OCI-LY7 (cell line): ENCODE measurements around the gene FBXL22. TPM values are rescaled to one million over a fixed set of nuclear protein-coding genes. Genes with fewer than 3 reads are reported as not detected.

Source experiments
- BruUV-seq: library from RNA; stranded (reverse); fragments of 400-500 nt; replicated peaks from 2 replicates; lab custom pipeline; 2021; lab: Mats Ljungman, UMichigan
- CTCF ChIA-PET: fragments of 300-600 bp; sonication (Branson Sonifier 250); formaldehyde crosslinking; loops from one replicate; lab custom pipeline; 2022; ENCODE audit warnings: antibody characterized with exemption; ENCODE audit not compliant: unreplicated experiment; lab: Charles Lee
- POLR2A ChIA-PET: fragments of 300-600 bp; sonication (Branson Sonifier 250); formaldehyde crosslinking; loops from one replicate; lab custom pipeline; 2022; ENCODE audit warnings: antibody characterized with exemption; lab: Charles Lee
- DNase-seq: peaks from one replicate; pipeline ENCODE4 v3.0.0-alpha.2; 2015; ENCODE audit warnings: low spot score
- H2AFZ ChIP-seq: fragments of 200-600 bp; sonication (generic), shearing (Covaris generic); 2 replicates; pipeline ENCODE4 v1.6.1; 2014; ENCODE audit warnings: mild to moderate bottlenecking, antibody characterized with exemption, low read length, moderate library complexity
- H3K27ac ChIP-seq: fragments of 200-600 bp; sonication (generic); 2 replicates; pipeline ENCODE4 v1.5.1; 2014; ENCODE audit warnings: mixed run types, low read depth, mild to moderate bottlenecking, moderate library complexity, low read length, inconsistent platforms; ENCODE audit not compliant: poor library complexity, severe bottlenecking
- H3K36me3 ChIP-seq: fragments of 200-600 bp; sonication (generic); 2 replicates; pipeline ENCODE4 v1.6.1; 2014; ENCODE audit warnings: mild to moderate bottlenecking, antibody characterized with exemption, low read length, moderate library complexity, mixed read lengths; ENCODE audit not compliant: insufficient read depth
- H3K4me1 ChIP-seq: fragments of 200-600 bp; sonication (generic); 2 replicates; pipeline ENCODE4 v1.5.1; 2014; ENCODE audit warnings: mild to moderate bottlenecking, low read length; ENCODE audit not compliant: insufficient read depth, poor library complexity, severe bottlenecking
- H3K4me2 ChIP-seq: fragments of 200-600 bp; sonication (generic); 2 replicates; pipeline ENCODE4 v1.6.1; 2014; ENCODE audit warnings: mild to moderate bottlenecking, low read length
- H3K4me3 ChIP-seq: fragments of 200-600 bp; sonication (generic); 2 replicates; pipeline ENCODE4 v1.5.1; 2014; ENCODE audit warnings: mild to moderate bottlenecking, low read depth, low read length; ENCODE audit not compliant: poor library complexity, severe bottlenecking
- H3K79me2 ChIP-seq: fragments of 200-600 bp; sonication (generic); 2 replicates; pipeline ENCODE4 v1.6.1; 2016; ENCODE audit warnings: low read depth, mild to moderate bottlenecking, low read length, moderate library complexity, mixed read lengths; ENCODE audit not compliant: insufficient read depth
- H3K9me2 ChIP-seq: fragments of 200-600 bp; sonication (generic); 2 replicates; pipeline ENCODE4 v1.6.1; 2016; ENCODE audit warnings: mild to moderate bottlenecking, low read length, mixed read lengths; ENCODE audit not compliant: insufficient read depth
- H3K9me3 ChIP-seq: fragments of 200-600 bp; sonication (generic); 2 replicates; pipeline ENCODE4 v1.6.1; 2014; ENCODE audit warnings: mild to moderate bottlenecking, mixed run types, low read length, mixed read lengths
- H4K20me1 ChIP-seq: fragments of 200-600 bp; sonication (generic); 2 replicates; pipeline ENCODE4 v1.6.1; 2014; ENCODE audit warnings: mild to moderate bottlenecking, antibody characterized with exemption, low read length, moderate library complexity, mixed read lengths; ENCODE audit not compliant: insufficient read depth
- EZH2phosphoT487 ChIP-seq: fragments of 200-600 bp; sonication (generic); IDR thresholded peaks from 2 replicates; pipeline ENCODE4 v1.6.1; 2018; ENCODE audit warnings: low read depth, borderline replicate concordance, mild to moderate bottlenecking, mixed run types, antibody characterized with exemption, low read length, moderate library complexity, mixed read lengths
- intact Hi-C: fragments of 100-400 bp; cut with micrococcal nuclease; formaldehyde crosslinking; loops from one replicate; pipeline ENCODE4 v1.10.0; 2022; ENCODE audit not compliant: unreplicated experiment
- total RNA-seq, 2 experiments: library from RNA; depleted of rRNA in 1 of 2; stranded (reverse); fragments of >200 nt in 1 of 2; shearing (Covaris generic) in 1 of 2; gene quantifications; 2 replicates each; pipeline ENCODE4 v1.2.3, GENCODE V29; 2014 to 2022
- TF ChIP-seq, protein P1 (sequence below): fragments of 200-600 bp; sonication (generic); conservative IDR thresholded peaks from 2 replicates; pipeline ENCODE4 v1.5.1; 2014; ENCODE audit warnings: mild to moderate bottlenecking, antibody characterized with exemption, low read length, moderate library complexity, mixed read lengths

The FBXL22 gene
- total RNA-seq, 2 experiments from 2014 or later = 0.19 TPM; not detected in 1

DNA sequence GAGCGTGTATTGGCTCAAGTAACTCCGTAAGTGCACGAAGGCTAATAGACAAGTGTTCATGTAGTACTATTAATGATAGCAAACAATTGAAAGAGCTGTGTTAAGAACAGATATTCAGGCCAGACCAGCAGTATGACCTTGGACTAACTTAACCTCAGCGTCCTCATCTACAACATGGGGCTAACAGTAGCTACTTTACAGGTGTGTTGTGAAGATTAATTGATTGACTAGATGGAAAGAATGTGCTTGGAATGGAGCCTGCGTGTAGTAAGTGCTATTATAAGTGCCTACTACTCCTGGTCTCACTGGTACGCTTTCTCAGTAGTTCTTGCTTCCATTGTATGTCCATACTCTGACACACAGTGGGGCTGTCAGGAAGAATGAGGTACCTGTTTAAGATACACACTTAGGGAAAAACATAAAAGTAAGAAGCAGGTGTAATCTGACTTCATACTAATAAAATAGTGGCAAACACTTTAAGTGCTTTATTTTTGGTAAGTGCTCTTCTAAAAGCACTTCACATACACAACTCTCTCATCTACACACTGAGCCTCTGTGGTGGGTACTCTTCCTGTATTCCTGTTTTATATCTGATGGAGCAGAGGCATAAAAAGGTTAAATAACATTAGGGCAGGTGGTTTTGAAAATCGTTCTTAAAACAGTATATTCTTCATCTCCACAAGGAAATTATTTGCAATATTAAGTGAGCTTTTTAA is 24.3 kb upstream of the FBXL22 start:
- POLR2A ChIA-PET = no interaction called here

DNA sequence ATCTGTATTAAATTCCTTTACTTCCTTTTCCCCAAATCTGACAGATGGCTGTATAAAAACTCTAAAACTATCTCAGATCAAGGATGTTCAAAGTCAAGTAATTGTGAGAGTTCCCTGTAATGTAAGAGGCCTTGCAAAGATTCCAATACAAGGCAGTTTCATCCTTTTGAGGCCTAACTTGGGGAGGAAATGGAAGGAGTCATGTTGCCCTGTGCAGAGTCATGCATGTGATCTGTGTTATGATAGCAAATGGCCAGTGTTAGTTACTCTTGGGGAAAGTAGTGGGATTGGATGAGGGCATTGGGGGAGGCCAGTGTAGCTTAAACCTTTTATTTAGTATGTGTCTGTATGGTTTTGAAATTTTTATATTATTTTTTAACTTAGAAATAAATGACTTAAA is 23.7 kb upstream of the FBXL22 start:
- Histone ChIP-seq H3K79me2 (no peaks in the 10 kb centered on the region), H4K20me1 (no peaks in the 10 kb centered on the region), H3K9me3 (no peaks in the 10 kb centered on the region), H3K4me2 (no peak overlapping the region), H2AFZ (no peak overlapping the region), H3K9me2 (no peaks in the 10 kb centered on the region), H3K27ac (no peak overlapping the region), H3K4me1 (no peaks in the 10 kb centered on the region), H3K4me3 (no peak overlapping the region), H3K36me3 (peaks cover 56% of the 10 kb centered on the region)
- ChIA-PET CTCF (no interaction called here), POLR2A (no interaction called here)
- no peak for DNase-seq
- intact Hi-C loops = no loop called here
- TF ChIP-seq EZH2phosphoT487 = no peak
- TF ChIP-seq, protein P1, sequence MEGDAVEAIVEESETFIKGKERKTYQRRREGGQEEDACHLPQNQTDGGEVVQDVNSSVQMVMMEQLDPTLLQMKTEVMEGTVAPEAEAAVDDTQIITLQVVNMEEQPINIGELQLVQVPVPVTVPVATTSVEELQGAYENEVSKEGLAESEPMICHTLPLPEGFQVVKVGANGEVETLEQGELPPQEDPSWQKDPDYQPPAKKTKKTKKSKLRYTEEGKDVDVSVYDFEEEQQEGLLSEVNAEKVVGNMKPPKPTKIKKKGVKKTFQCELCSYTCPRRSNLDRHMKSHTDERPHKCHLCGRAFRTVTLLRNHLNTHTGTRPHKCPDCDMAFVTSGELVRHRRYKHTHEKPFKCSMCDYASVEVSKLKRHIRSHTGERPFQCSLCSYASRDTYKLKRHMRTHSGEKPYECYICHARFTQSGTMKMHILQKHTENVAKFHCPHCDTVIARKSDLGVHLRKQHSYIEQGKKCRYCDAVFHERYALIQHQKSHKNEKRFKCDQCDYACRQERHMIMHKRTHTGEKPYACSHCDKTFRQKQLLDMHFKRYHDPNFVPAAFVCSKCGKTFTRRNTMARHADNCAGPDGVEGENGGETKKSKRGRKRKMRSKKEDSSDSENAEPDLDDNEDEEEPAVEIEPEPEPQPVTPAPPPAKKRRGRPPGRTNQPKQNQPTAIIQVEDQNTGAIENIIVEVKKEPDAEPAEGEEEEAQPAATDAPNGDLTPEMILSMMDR = no peak
- BruUV-seq = no TSS peak

More for the DNA sequence above, 24.3 kb upstream of the FBXL22 start:
- CTCF ChIA-PET = no interaction called here
- H2AFZ ChIP-seq = no peak overlapping the region
- H3K4me3 ChIP-seq = no peak overlapping the region
- H3K4me2 ChIP-seq = no peak overlapping the region
- intact Hi-C loops = no loop called here
- no peaks in the 10 kb centered on the region for H4K20me1 ChIP-seq
- no peak for DNase-seq
- H3K4me1 ChIP-seq = no peaks in the 10 kb centered on the region
- no peaks in the 10 kb centered on the region for H3K9me2 ChIP-seq
- no TSS peak for BruUV-seq
- peaks cover 56% of the 10 kb centered on the region for H3K36me3 ChIP-seq
- TF ChIP-seq, protein P1 = no peak
- no peak for TF ChIP-seq EZH2phosphoT487
- no peaks in the 10 kb centered on the region for H3K9me3 ChIP-seq
- H3K27ac ChIP-seq = no peak overlapping the region
- H3K79me2 ChIP-seq = no peaks in the 10 kb centered on the region

DNA sequence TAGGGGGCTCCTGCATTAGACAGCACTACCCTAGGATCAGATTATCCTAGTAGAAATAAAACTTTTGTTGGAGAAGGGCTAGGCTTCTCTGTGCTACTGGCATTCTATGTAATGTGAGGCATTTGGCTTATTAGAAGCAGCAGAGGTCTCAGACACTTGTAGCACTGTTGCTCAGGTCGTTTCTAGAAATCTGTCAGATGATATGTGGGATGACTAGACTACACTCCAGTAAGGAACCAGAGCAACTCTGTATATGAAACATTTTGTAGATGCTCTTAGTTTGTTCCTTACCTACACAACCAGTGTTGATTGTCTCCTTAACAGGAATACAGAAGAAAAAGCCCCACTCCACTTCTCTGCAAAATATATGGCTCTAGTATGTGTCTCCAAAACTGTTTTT is 21.9 kb upstream of the FBXL22 start:
- H3K4me2 ChIP-seq = no peak overlapping the region
- DNase-seq = no peak
- CTCF ChIA-PET = no interaction called here
- peaks cover 56% of the 10 kb centered on the region for H3K36me3 ChIP-seq
- no peaks in the 10 kb centered on the region for H3K9me3 ChIP-seq
- H2AFZ ChIP-seq = no peak overlapping the region
- H3K27ac ChIP-seq = no peak overlapping the region
- intact Hi-C loops = no loop called here
- no peaks in the 10 kb centered on the region for H3K79me2 ChIP-seq
- H4K20me1 ChIP-seq = no peaks in the 10 kb centered on the region
- no peaks in the 10 kb centered on the region for H3K9me2 ChIP-seq
- POLR2A ChIA-PET = interaction anchor here (0.6 to 1.3 kb wide), 4 partner anchors 12 to 422 kb away, joined by 3 read pairs; no protein-coding TSS in a partner anchor
- no peaks in the 10 kb centered on the region for H3K4me1 ChIP-seq
- BruUV-seq = no TSS peak
- TF ChIP-seq, protein P1 = no peak
- TF ChIP-seq EZH2phosphoT487 = no peak
- no peak overlapping the region for H3K4me3 ChIP-seq
